Activated naive CD4-positive, alpha-beta T cell treated with anti-CD3 and anti-CD28 coated beads, Interleukin-2, amount 10 ng/mL, durations not matched to agents 7 days and 5 days (primary cell): ENCODE results near the gene CLSTN3.

Experiments used
- CTCF ChIA-PET: fragments of 350-600 bp; sonication (Branson Sonifier 250); formaldehyde crosslinking; loops from one replicate; lab custom pipeline; 2021; ENCODE audit warnings: antibody characterized with exemption; lab: Charles Lee
- DNase-seq: peaks from one replicate; pipeline ENCODE4 v3.0.0-alpha.2; 2020
- H3K27ac Mint-ChIP-seq: one replicate; pipeline ENCODE4 v1.8.0; 2021; ENCODE audit warnings: mild to moderate bottlenecking, moderate library complexity, mixed read lengths
- H3K27me3 Mint-ChIP-seq: one replicate; pipeline ENCODE4 v1.8.0; 2021; ENCODE audit warnings: mild to moderate bottlenecking, mixed read lengths
- H3K36me3 Mint-ChIP-seq: one replicate; pipeline ENCODE4 v1.8.0; 2021; ENCODE audit warnings: mixed read lengths
- H3K4me1 Mint-ChIP-seq: one replicate; pipeline ENCODE4 v1.8.0; 2021; ENCODE audit warnings: mixed read lengths
- H3K4me3 Mint-ChIP-seq: one replicate; pipeline ENCODE4 v1.8.0; 2021; ENCODE audit warnings: mild to moderate bottlenecking, moderate library complexity, mixed read lengths
- H3K9me3 Mint-ChIP-seq: one replicate; pipeline ENCODE4 v1.8.0; 2021; ENCODE audit warnings: mixed read lengths

Gene CLSTN3

DNA sequence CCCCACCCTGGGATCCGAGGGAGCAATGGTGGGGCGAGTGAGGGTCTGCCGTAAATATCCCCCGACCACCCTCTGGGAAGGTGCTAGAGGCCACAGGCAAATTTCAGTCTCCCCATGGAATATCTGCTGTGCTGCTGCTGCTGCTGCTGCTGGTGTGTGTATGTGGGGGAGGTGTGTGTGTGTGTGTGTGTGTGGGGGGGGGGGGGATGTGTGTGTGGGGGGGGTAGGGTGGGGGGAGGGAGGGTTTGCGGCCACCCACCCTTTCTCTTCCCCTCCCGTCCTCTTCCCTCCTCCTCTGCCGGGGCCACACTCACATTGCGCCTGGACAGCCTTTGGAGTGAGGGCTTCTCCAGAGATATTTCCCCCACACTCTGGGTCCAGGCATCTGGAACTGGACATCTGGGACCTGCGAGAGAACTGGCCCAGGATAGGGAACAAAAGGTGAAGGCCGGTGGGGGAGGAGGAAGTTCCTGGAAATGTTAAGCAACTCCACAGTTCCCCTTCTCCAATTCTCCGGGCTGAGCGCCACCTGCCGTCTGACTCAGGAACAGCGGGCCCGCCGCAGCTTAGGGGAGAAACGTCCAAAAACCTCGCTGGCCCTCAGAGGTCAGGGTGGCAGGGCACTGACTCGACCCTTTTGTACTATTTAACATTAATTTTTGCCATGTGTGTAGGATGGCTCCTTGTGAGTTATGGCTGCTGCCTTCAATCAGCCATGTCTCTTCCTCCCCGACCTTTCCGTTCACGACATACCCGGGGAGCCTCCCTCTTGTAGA, 21.2 kb upstream of the CLSTN3 start, which contains the start of gene C1RL:
C1RL (minus strand) TSS at position 419 of the 776 bp plus-strand sequence; CDS start at position 385, 34 bp downstream.
- CTCF ChIA-PET = interaction anchor here (0.7 to 3.0 kb wide), 22 partner anchors 9 to 240 kb away, joined by 3 to 22 read pairs (median 5); partner anchors contain the start of genes C12orf57, C1R, LPCAT3 and RNU7-1
- H3K4me1 Mint-ChIP-seq = peaks cover 68% of the 10 kb centered on the region
- H3K4me3 Mint-ChIP-seq = peak within 1 kb of the TSS; percentile 97
- H3K27ac Mint-ChIP-seq = peak within 1 kb of the TSS; percentile 95
- peaks cover 43% of the 10 kb centered on the region for H3K36me3 Mint-ChIP-seq
- peaks cover 12% of the 10 kb centered on the region for H3K9me3 Mint-ChIP-seq
- peak; percentile 87 for DNase-seq
- no peaks in the 10 kb centered on the region for H3K27me3 Mint-ChIP-seq

- no peak for DNase-seq
- Mint-ChIP-seq H3K4me3 (peak overlapping the region; percentile 97), H3K27ac (peak overlapping the region; percentile 86), H3K36me3 (peaks cover 43% of the 10 kb centered on the region), H3K9me3 (peaks cover 12% of the 10 kb centered on the region), H3K4me1 (peaks cover 68% of the 10 kb centered on the region), H3K27me3 (no peaks in the 10 kb centered on the region)
- CTCF ChIA-PET = interaction anchor here (0.7 to 3.0 kb wide), 18 partner anchors 8 to 240 kb away, joined by 3 to 15 read pairs (median 5); partner anchors contain the start of genes C12orf57, C1R, LPCAT3 and RNU7-1
Measured at GRCh38 chr12:7109572-7109920, 20.6 kb upstream of the CLSTN3 start.

DNA sequence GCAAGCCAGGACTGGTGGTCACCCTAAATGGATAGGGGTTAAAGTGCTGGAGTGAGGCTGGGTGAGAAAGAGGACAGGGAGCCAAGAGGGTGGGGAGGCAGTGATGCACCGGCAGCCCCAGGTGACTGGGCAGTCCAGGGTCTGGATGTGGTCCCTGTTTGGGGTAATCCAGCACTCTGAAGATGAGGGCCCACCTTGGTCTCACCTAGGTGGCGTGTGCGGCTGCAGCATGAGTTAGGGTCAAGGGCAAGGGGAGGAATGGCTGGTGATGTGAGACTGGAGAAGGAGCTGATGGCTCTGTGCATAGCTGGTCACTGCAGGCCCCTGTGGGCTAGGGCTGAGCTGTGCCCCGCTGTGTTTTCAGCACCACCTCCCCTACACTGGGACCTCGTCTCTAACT, 19.5 kb upstream of the CLSTN3 start:
- CTCF ChIA-PET = interaction anchor here (0.9 to 4.1 kb wide), 9 partner anchors 9 to 241 kb away, joined by 3 to 51 read pairs (median 4); partner anchors contain the start of genes C12orf57, LPCAT3 and RNU7-1
- Mint-ChIP-seq H3K9me3 (peaks cover 10% of the 10 kb centered on the region), H3K27me3 (no peaks in the 10 kb centered on the region), H3K27ac (no peak overlapping the region), H3K36me3 (peaks cover 40% of the 10 kb centered on the region), H3K4me3 (no peak overlapping the region), H3K4me1 (peaks cover 62% of the 10 kb centered on the region)
- DNase-seq = no peak

- DNase-seq = no peak
- H3K27ac Mint-ChIP-seq = no peak overlapping the region
- CTCF ChIA-PET = interaction anchor here (0.9 to 4.1 kb wide), 17 partner anchors 8 to 243 kb away, joined by 3 to 51 read pairs (median 6); partner anchors contain the start of genes C12orf57, PTPN6 and RNU7-1
- no peaks in the 10 kb centered on the region for H3K27me3 Mint-ChIP-seq
- H3K36me3 Mint-ChIP-seq = peaks cover 27% of the 10 kb centered on the region
- H3K4me1 Mint-ChIP-seq = peaks cover 48% of the 10 kb centered on the region
- H3K4me3 Mint-ChIP-seq = no peak overlapping the region
- no peaks in the 10 kb centered on the region for H3K9me3 Mint-ChIP-seq
Measured at GRCh38 chr12:7112041-7112440, 18.1 kb upstream of the CLSTN3 start.

GRCh38 chr12:7113389-7113871, 16.7 kb upstream of the CLSTN3 start:
- no peak overlapping the region for H3K27ac Mint-ChIP-seq
- peaks cover 21% of the 10 kb centered on the region for H3K36me3 Mint-ChIP-seq
- H3K4me3 Mint-ChIP-seq = no peak overlapping the region
- no peaks in the 10 kb centered on the region for H3K27me3 Mint-ChIP-seq
- CTCF ChIA-PET = interaction anchor here (0.6 to 4.1 kb wide), 29 partner anchors 8 to 260 kb away, joined by 3 to 51 read pairs (median 5); partner anchors contain the start of genes C12orf57, PTPN6, RNU7-1 and SPSB2
- H3K4me1 Mint-ChIP-seq = peaks cover 39% of the 10 kb centered on the region
- no peaks in the 10 kb centered on the region for H3K9me3 Mint-ChIP-seq
- peak; percentile 59 for DNase-seq

DNA sequence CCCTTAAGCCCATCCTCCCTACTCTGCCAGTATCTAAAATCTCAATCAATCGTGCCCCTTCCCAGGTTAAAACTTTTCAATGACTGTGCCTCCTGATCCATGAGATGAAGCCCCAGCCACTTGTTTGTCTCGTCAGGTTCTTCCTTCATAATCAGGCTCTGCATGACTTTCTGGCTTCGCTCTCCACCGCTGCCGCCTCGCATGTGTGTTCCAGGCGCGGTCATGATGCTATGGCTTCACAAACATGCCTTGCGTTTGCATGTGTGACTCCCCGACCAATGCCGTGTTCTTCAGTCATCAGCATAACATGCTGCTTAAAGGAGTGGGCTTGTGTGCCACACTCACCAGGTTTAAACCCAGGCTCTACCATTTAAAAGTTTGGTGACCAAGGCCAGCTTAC, 16.2 kb upstream of the CLSTN3 start:
- DNase-seq = no peak
- H3K27me3 Mint-ChIP-seq = no peaks in the 10 kb centered on the region
- no peak overlapping the region for H3K4me3 Mint-ChIP-seq
- no peak overlapping the region for H3K27ac Mint-ChIP-seq
- no peaks in the 10 kb centered on the region for H3K9me3 Mint-ChIP-seq
- H3K4me1 Mint-ChIP-seq = peaks cover 37% of the 10 kb centered on the region
- CTCF ChIA-PET = interaction anchor here (0.7 to 4.1 kb wide), 12 partner anchors 9 to 261 kb away, joined by 3 to 51 read pairs (median 8); partner anchors contain the start of genes C12orf57, RNU7-1 and SPSB2
- H3K36me3 Mint-ChIP-seq = peaks cover 18% of the 10 kb centered on the region

- H3K4me3 Mint-ChIP-seq = no peak overlapping the region
- no peak for DNase-seq
- H3K4me1 Mint-ChIP-seq = peaks cover 30% of the 10 kb centered on the region
- H3K27ac Mint-ChIP-seq = no peak overlapping the region
- H3K36me3 Mint-ChIP-seq = peaks cover 18% of the 10 kb centered on the region
- no peaks in the 10 kb centered on the region for H3K27me3 Mint-ChIP-seq
- H3K9me3 Mint-ChIP-seq = no peaks in the 10 kb centered on the region
- CTCF ChIA-PET = interaction anchor here (1.9 to 2.0 kb wide), 2 partner anchors 11 to 242 kb away, joined by 5 to 9 read pairs; partner anchors contain the start of gene SPSB2
Measured at GRCh38 chr12:7114851-7115250, 15.3 kb upstream of the CLSTN3 start.

- CTCF ChIA-PET = no interaction called here
- H3K9me3 Mint-ChIP-seq = no peaks in the 10 kb centered on the region
- H3K4me3 Mint-ChIP-seq = no peak overlapping the region
- H3K27ac Mint-ChIP-seq = no peak overlapping the region
- no peak for DNase-seq
- peaks cover 16% of the 10 kb centered on the region for H3K4me1 Mint-ChIP-seq
- H3K36me3 Mint-ChIP-seq = peaks cover 18% of the 10 kb centered on the region
- H3K27me3 Mint-ChIP-seq = no peaks in the 10 kb centered on the region
Measured at GRCh38 chr12:7116196-7116595, 14.0 kb upstream of the CLSTN3 start.

- no peak overlapping the region for H3K27ac Mint-ChIP-seq
- H3K4me3 Mint-ChIP-seq = no peak overlapping the region
- DNase-seq = no peak
- peaks cover 18% of the 10 kb centered on the region for H3K36me3 Mint-ChIP-seq
- no peaks in the 10 kb centered on the region for H3K27me3 Mint-ChIP-seq
- peaks cover 11% of the 10 kb centered on the region for H3K4me1 Mint-ChIP-seq
- CTCF ChIA-PET = no interaction called here
- H3K9me3 Mint-ChIP-seq = no peaks in the 10 kb centered on the region
Measured at GRCh38 chr12:7116916-7117315, 13.3 kb upstream of the CLSTN3 start.

- H3K4me1 Mint-ChIP-seq = peaks cover 8% of the 10 kb centered on the region
- CTCF ChIA-PET = interaction anchor here (1.2 kb wide), 1 partner anchor 8 kb away, joined by 5 read pairs; the partner anchor contains the start of gene C1RL
- H3K9me3 Mint-ChIP-seq = no peaks in the 10 kb centered on the region
- no peaks in the 10 kb centered on the region for H3K27me3 Mint-ChIP-seq
- H3K27ac Mint-ChIP-seq = no peak overlapping the region
- H3K36me3 Mint-ChIP-seq = peaks cover 18% of the 10 kb centered on the region
- DNase-seq = no peak
- H3K4me3 Mint-ChIP-seq = no peak overlapping the region
Measured at GRCh38 chr12:7117670-7118069, 12.5 kb upstream of the CLSTN3 start.

DNA sequence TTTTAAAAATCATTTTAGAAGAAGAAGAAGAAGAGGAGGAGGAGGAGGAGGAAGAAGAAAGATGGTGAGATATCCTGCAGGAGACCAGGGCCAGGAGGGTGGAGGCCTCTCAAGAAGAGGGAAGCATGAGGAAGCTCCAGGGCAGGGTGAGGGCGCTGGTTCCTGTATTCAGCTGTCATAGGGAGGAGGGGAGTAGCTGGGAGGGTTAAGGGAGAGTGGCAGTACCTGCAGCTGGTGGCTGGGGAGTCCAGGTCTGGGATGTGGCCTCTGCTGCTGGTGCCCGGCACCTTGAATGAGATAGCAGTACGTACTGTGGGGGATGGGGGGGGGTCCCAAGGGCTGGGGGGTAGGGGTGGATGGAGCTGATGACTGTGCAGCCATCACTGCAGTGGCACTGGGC, 11.3 kb upstream of the CLSTN3 start:
- Mint-ChIP-seq H3K27me3 (no peaks in the 10 kb centered on the region), H3K9me3 (no peaks in the 10 kb centered on the region), H3K36me3 (peaks cover 14% of the 10 kb centered on the region), H3K4me1 (no peaks in the 10 kb centered on the region), H3K4me3 (no peak overlapping the region), H3K27ac (no peak overlapping the region)
- no peak for DNase-seq
- CTCF ChIA-PET = no interaction called here

DNA sequence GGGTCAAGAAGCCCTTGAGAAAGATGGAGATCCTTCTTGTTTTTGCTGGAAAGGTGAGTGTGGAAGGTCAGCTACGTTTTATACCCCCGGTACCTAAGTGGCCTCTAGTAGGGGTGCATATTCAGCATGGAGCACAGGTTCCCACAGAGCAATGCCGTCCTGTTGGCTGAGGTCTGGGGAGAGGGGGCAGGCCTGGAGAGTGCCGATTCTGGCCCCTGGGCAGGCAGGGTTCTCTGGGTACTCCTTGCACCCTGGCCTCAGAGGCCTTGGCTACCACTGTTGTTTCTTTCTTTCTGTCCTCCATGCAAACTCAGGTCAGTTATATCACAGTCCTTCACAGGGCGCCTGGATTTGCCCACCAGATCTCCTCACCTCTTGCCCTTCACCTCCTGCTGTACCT, 10.0 kb upstream of the CLSTN3 start:
- Mint-ChIP-seq H3K27ac (no peak overlapping the region), H3K4me3 (no peak overlapping the region)
- CTCF ChIA-PET = interaction anchor here (1.2 kb wide), 1 partner anchor 9 kb away, joined by 8 read pairs; no protein-coding TSS in a partner anchor

DNA sequence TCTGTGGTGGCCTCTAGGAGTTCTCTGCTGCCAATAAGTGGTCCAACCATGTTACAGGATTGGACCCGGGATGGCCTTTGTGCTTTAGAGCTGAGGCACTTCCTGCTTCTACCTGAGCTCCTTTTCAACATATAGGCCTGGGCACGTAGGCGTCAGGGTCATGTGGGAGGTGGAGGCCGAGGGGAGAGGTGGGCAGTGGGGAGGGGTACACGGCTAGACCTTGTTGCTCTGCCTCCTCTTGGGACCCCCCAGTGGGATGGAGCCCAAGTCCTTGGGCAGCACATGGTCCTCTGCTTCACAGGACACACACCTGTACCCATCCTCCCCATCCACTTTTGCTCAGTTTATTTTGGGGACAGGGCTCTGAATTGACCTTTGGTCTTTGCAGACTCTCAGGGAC, 8.8 kb upstream of the CLSTN3 start:
- no peaks in the 10 kb centered on the region for H3K9me3 Mint-ChIP-seq
- no peak overlapping the region for H3K4me3 Mint-ChIP-seq
- no peak overlapping the region for H3K27ac Mint-ChIP-seq
- H3K4me1 Mint-ChIP-seq = no peaks in the 10 kb centered on the region
- CTCF ChIA-PET = interaction anchor here (1.8 kb wide), 1 partner anchor 8 kb away, joined by 6 read pairs; no protein-coding TSS in a partner anchor
- H3K36me3 Mint-ChIP-seq = peaks cover 1% of the 10 kb centered on the region
- no peaks in the 10 kb centered on the region for H3K27me3 Mint-ChIP-seq
- no peak for DNase-seq

More for the DNA sequence above, 10.0 kb upstream of the CLSTN3 start:
- DNase-seq = no peak
- Mint-ChIP-seq H3K27me3 (no peaks in the 10 kb centered on the region), H3K36me3 (peaks cover 5% of the 10 kb centered on the region), H3K9me3 (no peaks in the 10 kb centered on the region), H3K4me1 (no peaks in the 10 kb centered on the region)
